Spleen (tissue), 7 donors: ENCODE data around the gene KRT27.

ENCODE experiments used
- CTCF ChIP-seq, 11 experiments: fragments of 200-600 bp in 7 of 11; fragments of 450-650 bp in 4 of 11; sonication (generic) in 4 of 11; IDR thresholded peaks in 8 of 11; conservative IDR thresholded peaks in 3 of 11; 1 replicate in 7 of 11; 2 replicates in 4 of 11; pipeline versions ENCODE4 v1.4.0 to v1.8.0; 2016 to 2021; ENCODE audit warnings: antibody characterized with exemption in 11 of 11, inconsistent platforms in 4 of 11, mild to moderate bottlenecking in 1 of 11
- POLR2A ChIP-seq, 3 donors: fragments of 450-650 bp; IDR thresholded peaks; one replicate each; pipeline ENCODE4 v1.5.1; 2017; ENCODE audit warnings: antibody characterized with exemption in 3 of 3, mild to moderate bottlenecking in 1 of 3
- donor health status: DM: no; HTN: no; CAD: no; lungs with moderate emphysema.
- donor health status: DM: no; HTN: no; CAD: no.
- donor health status: DM: no; HTN: no; CAD: no.

- TF ChIP-seq POLR2A (IDR thresholded peaks at IDR 0.05) (no peak), CTCF (IDR thresholded peaks at IDR 0.05 in 8 of 11, conservative IDR thresholded peaks at IDR 0.05 in 3 of 11) (no peak)
These were observed 16.7 kb downstream of the KRT27 start for GRCh38 chr17:40765657-40766056.
